Ascending aorta (tissue), 2 donors: Measurements from ENCODE around the gene LRFN3. TPM values are rescaled to one million over a fixed set of nuclear protein-coding genes. Genes with fewer than 3 reads are reported as not detected.

Experiments used
- DNase-seq, 2 donors: peaks; one replicate each; pipeline ENCODE4 v3.0.0-alpha.2; 2019; ENCODE audit warnings: low spot score in 2 of 2
- H3K27ac ChIP-seq, 2 donors: fragments of 200-600 bp; sonication (generic); one replicate each; pipeline ENCODE4 v1.5.1; 2016 to 2017; ENCODE audit warnings: mild to moderate bottlenecking in 1 of 2
- H3K27me3 ChIP-seq: fragments of 200-600 bp; sonication (generic); one replicate; pipeline ENCODE4 v1.5.1; 2017
- H3K36me3 ChIP-seq, 2 donors: fragments of 200-600 bp; sonication (generic); one replicate each; pipeline ENCODE4 v1.5.1; 2016
- H3K4me1 ChIP-seq, 2 donors: fragments of 200-600 bp; sonication (generic); one replicate each; pipeline ENCODE4 v1.5.1; 2016 to 2017; ENCODE audit warnings: mild to moderate bottlenecking in 1 of 2
- H3K4me3 ChIP-seq, 2 donors: fragments of 200-600 bp; sonication (generic); one replicate each; pipeline ENCODE4 v1.5.1; 2016 to 2017; ENCODE audit warnings: mild to moderate bottlenecking in 1 of 2
- H3K9me3 ChIP-seq, 2 donors: fragments of 200-600 bp; sonication (generic); one replicate each; pipeline ENCODE4 v1.5.1; 2016
- CTCF ChIP-seq, 3 experiments: fragments of 200-600 bp in 2 of 3; fragments of 450-650 bp in 1 of 3; sonication (generic) in 2 of 3; IDR thresholded peaks; one replicate each; pipeline ENCODE4 v1.5.1; 2016 to 2019; ENCODE audit warnings: antibody characterized with exemption in 3 of 3, mild to moderate bottlenecking in 1 of 3, moderate library complexity in 1 of 3
- intact Hi-C: fragments of 100-400 bp; cut with DNase I; formaldehyde crosslinking; loops from one replicate; pipeline ENCODE4 v1.15.1; 2023
- total RNA-seq: library from RNA; depleted of rRNA; stranded (reverse); fragments of >200 nt; gene quantifications from one replicate; pipeline ENCODE4 v1.1.0, GENCODE V29; 2016

LRFN3 gene
- total RNA-seq, 1 donor from 2014 or later, result 26.6 TPM

- H3K36me3 ChIP-seq, result peaks cover 15 to 38% of the 10 kb centered on the region in 2 donors
- no peaks in the 10 kb centered on the region for H3K9me3 ChIP-seq
- peak overlapping the region; percentile 76 to 84 for H3K4me3 ChIP-seq
- H3K27me3 ChIP-seq, result no peaks in the 10 kb centered on the region
- TF ChIP-seq CTCF (IDR thresholded peaks at IDR 0.05), result no peak
- peaks cover 3 to 10% of the 10 kb centered on the region in 2 donors for H3K4me1 ChIP-seq
- DNase-seq, result no peak
- H3K27ac ChIP-seq, result peak overlapping the region; percentile 74 to 76
- intact Hi-C loops, result loop anchor here (10.0 kb wide), 1 partner anchor 123 kb away; the partner anchor contains the start of gene ARHGAP33
These were observed 38.3 kb upstream of the LRFN3 start for GRCh38 chr19:35897706-35898451.

GRCh38 chr19:35898499-35898809 is 37.7 kb upstream of the LRFN3 start:
- Histone ChIP-seq H3K9me3 (no peaks in the 10 kb centered on the region), H3K4me3 (peak overlapping the region; percentile 76 to 84), H3K27me3 (no peaks in the 10 kb centered on the region), H3K27ac (peak overlapping the region; percentile 74 to 76), H3K4me1 (peaks cover 3 to 10% of the 10 kb centered on the region in 2 donors), H3K36me3 (peaks cover 11 to 32% of the 10 kb centered on the region in 2 donors)
- DNase-seq, result no peak
- TF ChIP-seq CTCF (IDR thresholded peaks at IDR 0.05), result no peak
- intact Hi-C loops, result loop anchor here (10.0 kb wide), 1 partner anchor 124 kb away; the partner anchor contains the start of gene ARHGAP33

- peak overlapping the region; percentile 76 to 84 for H3K4me3 ChIP-seq
- peak overlapping the region; percentile 74 to 76 for H3K27ac ChIP-seq
- TF ChIP-seq CTCF (IDR thresholded peaks at IDR 0.05), result no peak
- intact Hi-C loops, result loop anchor here (1.0 to 10.0 kb wide), 2 partner anchors 32 to 125 kb away; partner anchors contain the start of gene ARHGAP33
- H3K4me1 ChIP-seq, result peaks cover 3 to 10% of the 10 kb centered on the region in 2 donors
- DNase-seq, result peak in 1 of 2 donors; percentile 84
- no peaks in the 10 kb centered on the region for H3K27me3 ChIP-seq
- H3K9me3 ChIP-seq, result no peaks in the 10 kb centered on the region
- peaks cover 11 to 21% of the 10 kb centered on the region in 2 donors for H3K36me3 ChIP-seq
These were observed 36.5 kb upstream of the LRFN3 start for GRCh38 chr19:35899547-35900214.

GRCh38 chr19:35901055-35901644 is 35.0 kb upstream of the LRFN3 start:
- H3K4me3 ChIP-seq, result peak overlapping the region in 1 of 2 donors; percentile 76
- no peak for TF ChIP-seq CTCF (IDR thresholded peaks at IDR 0.05)
- DNase-seq, result no peak
- no peaks in the 10 kb centered on the region for H3K27me3 ChIP-seq
- H3K36me3 ChIP-seq, result peaks cover 7 to 8% of the 10 kb centered on the region in 2 donors
- intact Hi-C loops, result no loop called here
- H3K9me3 ChIP-seq, result no peaks in the 10 kb centered on the region
- H3K27ac ChIP-seq, result peak overlapping the region; percentile 54 to 76
- peaks cover 3 to 10% of the 10 kb centered on the region in 2 donors for H3K4me1 ChIP-seq

- H3K27ac ChIP-seq, result peak within 1 kb of the TSS; percentile 54 to 76
- no peaks in the 10 kb centered on the region for H3K9me3 ChIP-seq
- H3K4me3 ChIP-seq, result peak within 1 kb of the TSS in 1 of 2 donors; percentile 29
- no peak for TF ChIP-seq CTCF (IDR thresholded peaks at IDR 0.05)
- no peaks in the 10 kb centered on the region for H3K27me3 ChIP-seq
- DNase-seq, result no peak
- H3K4me1 ChIP-seq, result peaks cover 3 to 10% of the 10 kb centered on the region in 2 donors
- no peaks in the 10 kb centered on the region for H3K36me3 ChIP-seq
- intact Hi-C loops, result no loop called here
These were observed 34.1 kb upstream of the LRFN3 start, which contains the start of gene HCST for GRCh38 chr19:35901854-35902661. TSS of gene HCST (plus strand) at chr19:35902529. CDS start at chr19:35902594, 65 bp downstream.
